NCI-H2081 (cell line): ENCODE results near the gene CPT1B.
"Not testable (repeated sequence)": the region's sequence is repeated elsewhere in the genome, so short reads cannot be mapped to it uniquely, and the experiment has no call there.

Experiments used
- DNase-seq, 2 experiments: peaks; one replicate each; lab custom pipeline; 2025; lab: John Stamatoyannopoulos, UW

Gene CPT1B

DNA sequence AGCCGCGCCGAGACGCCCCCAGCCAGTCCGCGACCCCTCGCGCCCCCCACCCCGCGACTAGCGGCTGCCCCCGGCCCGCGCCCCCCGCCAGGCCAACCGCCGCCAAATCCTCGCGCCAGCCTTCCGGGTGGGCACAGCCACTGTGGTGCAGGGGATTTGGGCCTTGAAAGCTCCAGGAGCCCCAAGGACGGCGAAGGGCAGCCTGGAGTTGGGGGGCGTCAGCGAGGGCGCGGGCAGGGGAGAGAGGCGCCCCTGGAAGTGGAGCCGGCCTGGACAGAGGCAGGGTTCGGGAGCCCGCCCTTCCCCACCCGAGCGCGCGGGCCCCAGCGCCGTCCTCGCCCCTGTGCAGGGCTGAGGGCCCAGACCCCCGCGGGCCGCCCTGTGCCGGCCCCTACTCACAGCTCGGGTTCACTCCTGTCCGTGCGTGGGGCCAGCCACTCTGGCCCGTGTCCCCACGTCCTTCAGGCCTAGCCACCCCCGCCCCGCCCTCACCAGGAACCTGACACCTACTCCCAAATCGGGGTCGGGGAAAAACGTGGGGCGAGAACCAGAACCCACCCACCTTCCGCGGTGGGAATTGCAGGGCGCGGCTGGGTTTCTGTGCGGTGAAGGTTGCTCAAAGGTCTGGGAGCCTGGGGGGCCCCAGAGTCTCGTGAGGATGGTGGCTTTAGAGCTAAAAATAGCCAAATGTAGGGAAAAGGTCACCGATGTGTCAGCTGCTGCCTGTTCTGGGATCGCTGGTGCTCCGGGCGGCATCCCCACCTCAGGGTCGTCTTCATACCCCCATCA lies at the start of gene CPT1B:
Gene CPT1B (minus strand): TSS at position 441 of the 789 bp plus-strand sequence. CDS start 512 bp downstream, outside the sequence.
- no peak for DNase-seq

DNA sequence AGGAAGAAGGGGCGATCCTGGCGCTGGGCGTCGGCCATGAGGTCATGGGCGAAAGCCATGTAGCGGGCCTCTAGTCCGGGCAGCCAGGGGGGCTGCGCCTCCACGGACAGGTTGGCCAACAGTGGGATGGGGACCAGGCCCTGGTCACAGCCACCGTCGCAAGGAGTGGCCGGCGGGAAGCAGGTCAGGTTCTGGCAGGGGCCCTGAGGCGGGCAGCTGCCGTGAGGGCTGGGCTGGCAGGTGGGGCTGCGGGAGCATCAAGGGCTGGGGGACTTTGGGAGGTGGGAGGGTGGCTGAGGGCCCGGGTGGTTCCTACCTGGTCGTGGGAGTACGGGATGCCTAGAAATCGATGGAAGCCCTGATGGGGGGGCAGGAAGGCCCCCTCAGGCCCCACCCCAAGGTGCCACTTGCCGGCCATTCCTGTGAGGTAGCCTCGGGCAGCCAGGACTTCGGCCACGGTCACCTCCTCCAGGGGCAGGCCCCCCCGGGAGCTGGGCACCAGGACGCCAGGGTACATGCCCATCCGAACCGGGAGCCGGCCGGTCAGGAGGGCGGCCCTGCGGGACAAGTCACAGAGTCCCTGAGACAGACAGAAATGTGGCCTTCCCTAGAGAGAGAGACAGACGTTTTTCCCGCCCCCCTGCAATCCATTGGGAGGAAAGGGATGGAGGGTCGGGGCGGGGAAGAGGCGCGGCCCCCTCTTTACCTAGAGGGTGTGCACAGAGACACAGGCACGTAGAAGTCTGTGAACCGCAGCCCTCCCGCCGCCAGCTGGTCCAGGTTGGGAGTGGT lies 48.8 kb upstream of the CPT1B start:
- DNase-seq = no peak

DNA sequence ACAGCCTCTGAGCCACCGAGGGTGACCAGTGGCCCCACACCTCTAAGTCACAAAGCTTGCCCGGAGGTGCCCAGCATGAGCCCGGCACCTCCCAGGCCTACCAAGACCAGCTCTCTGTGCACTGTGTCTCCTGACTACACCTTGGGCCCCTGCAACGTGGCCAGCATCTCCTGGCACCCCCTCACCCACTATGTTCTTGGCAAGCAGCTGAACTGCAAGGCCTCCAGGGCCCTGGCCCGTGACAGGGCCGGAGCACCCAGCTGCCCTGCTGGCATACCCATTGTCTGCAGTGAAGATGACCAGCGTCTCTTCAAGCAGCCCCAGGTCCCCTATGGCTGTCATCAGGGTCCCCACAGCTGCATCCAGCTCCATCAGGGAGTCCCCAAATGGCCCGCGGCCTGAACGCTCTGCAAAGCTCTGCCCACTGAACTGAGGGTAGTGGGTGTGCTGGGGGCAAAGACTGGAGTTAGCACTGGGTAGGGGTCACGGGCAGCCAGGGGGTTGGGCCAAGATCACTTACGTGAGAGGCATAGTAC lies 48.2 kb upstream of the CPT1B start:
- DNase-seq = no peak

- DNase-seq = no peak
Observed at GRCh38 chr22:50625568-50626313, 47.5 kb upstream of the CPT1B start.

GRCh38 chr22:50625131-50625567 lies 46.9 kb upstream of the CPT1B start:
- DNase-seq = no peak

GRCh38 chr22:50624347-50625130 lies 46.3 kb upstream of the CPT1B start:
- no peak for DNase-seq

DNA sequence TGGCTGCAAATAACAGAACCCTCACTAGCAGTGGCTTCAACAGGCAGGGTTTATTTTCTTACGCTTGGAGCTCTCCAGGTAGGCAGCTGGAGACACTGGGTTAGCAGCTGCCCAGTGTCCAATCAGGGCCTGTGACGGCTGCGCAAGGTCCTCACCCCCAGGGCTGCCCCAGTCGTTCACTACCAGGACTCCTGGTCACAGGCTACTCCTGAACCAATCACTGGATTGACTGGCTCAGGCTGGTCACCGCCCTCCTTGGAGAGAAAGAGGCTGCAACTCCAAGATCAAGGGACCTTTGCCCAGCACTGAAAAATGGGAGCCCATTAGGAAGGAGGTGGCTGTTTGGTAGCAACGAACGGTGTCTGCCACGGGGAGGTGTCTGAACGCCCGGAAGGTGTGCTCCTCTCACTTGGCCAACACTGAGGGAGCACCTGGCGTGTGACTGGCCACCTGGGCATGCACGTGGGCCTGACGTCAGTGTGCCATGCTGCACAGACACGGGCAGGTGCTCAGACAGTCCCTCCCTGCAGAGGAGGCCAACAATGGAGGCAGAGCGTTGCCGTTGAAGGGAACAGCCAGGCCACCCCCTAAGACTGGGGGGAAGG lies 44.6 kb upstream of the CPT1B start:
- DNase-seq = peak; percentile 76 to 85

DNA sequence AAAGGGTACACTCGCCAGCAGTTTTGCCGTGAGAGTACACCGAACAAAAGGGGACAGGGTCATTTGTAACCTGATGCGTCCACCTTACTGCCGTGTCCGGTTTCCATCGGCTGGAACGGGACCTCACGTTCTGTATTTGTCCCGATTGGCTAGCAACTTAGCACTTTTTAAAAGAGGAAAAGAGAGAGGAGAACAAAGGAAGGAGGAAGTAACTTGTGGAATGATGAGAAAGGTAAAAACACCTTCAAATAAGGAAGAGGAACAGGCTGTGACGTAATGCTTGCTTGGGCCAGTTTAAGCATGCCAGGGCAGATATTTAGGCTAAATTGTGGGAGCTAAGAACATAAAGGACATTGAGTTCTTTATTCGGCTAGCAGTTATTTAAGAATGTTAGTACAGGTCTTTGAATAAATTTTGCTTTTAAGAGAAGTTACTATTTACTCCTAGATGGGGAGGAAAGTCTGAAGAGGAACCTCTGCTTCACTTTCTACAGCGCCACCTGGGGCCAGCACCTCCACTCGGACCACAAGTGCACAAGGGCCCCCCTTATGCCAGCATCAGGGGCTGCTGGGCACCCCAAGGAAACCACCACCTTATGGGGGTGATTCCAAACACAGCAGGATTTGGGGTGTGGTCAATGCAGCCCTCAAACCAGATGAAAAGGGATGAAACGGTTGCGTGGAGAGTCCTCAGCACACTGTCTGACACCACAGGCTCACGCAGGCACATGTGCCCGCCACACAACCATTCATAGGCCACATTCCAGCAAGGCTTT lies 43.9 kb upstream of the CPT1B start:
- no peak for DNase-seq

DNA sequence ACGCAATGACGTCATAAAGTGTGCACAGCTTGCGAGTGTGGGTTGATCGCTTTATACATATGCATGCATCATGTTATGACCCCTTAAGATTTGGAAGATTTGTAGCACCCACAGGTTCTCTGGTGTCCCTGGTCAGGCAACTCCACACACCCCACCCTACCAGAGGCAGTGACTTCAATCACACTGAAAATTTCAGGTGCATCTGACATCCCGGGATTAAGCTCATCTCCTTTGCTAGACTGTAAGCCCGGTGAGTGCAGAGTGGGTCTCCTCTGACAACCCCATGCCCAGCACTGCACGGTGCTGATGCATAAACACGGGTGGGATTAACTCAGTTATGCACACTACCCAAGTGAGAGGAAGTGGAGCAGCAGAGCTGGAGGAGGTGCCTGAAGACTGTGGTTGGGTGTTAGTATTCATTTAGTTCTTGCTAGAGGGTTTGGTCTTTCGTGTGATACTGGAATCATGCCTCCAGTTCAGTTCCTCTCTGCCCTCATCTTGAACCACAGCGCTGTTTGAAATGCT lies 43.2 kb upstream of the CPT1B start:
- DNase-seq = no peak

- DNase-seq = peak in 1 of 2 experiments; percentile 77
Observed at GRCh38 chr22:50620593-50621355, 42.5 kb upstream of the CPT1B start.

DNA sequence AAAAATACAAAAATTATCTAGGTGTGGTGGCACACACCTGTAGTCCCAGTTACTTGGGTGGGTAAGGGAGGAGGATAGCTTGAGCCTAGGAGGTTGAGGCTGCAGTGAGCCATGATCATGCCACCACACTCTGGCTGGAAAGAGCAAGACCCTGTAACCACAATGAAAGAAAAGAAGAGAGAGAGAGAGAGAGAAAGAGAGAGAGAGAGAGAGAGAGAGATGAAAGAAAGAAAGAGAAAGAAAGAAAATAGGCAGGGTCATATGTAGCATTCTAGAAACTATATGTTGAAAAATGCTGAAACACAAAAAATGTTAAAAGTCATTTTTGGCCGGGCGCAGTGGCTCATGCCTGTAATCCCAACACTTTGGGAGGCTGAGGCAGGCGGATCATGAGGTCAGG lies 36.1 kb upstream of the CPT1B start:
- DNase-seq = not testable (repeated sequence)

DNA sequence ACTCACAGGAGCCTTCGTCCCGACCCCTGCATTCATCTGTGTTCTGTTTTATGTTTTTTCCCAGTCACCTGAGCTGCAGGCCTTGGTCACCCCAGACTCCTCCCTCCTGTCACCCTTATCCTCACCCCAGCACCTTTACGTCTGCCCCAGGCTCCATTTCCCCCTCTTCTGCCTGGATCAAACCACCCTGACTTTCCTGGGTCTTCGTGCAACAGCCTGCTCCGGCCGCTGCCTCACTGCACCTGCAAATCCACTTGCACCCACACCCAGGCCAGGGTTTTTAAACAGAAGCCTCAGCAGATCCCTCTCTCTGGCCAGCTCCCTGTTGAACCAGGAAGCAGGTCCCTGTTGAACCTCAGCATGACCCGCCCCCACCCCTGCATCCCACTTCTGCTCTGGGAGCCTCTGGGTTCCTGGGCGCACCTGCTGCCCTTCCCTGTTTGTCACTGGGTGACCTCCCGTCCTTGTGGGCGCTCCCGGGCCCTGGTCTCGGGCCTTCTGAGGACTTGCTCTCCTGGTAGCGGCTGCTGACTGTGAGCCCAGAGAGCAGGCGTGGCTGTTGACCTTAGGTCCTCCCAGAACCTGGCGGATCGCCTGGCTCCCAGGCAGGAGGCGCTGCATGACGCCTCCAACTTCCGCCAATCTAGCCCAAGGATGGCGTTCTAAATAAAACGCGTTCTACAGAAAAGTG lies 35.2 kb upstream of the CPT1B start:
- peak; percentile 39 to 75 for DNase-seq

DNA sequence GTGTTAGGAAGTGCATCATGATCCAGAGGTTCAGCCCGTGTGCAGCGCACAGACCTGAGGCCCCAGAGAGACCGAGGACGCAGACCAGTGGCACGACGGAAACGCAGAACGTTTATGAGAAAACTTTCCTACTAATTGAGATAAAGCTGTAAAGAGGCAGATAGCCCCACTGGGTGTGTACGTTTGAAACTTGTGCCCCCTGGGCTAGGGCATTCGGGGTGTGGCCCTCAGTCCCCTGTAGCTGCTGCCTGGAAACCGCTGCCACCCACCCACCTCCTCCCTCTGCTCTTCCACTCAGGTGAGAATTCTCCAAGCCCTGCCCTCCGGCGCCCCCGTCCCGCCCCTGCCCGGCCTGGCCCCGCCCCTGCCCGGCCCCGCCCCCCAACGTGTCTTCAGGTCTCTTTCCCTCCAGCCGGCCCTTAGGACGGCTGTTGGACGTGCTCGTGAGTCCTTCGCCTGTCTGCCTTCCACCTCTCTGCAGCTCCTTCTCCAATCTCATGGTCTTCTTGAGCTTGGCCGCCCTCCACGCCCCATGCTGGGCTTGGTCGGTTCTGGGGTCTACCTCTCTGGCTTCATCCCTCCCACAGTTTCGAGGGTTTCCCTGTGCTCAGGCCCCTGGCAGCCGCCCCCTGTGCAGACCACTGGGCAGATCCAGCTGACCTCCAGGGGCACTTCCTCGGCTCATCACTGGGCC lies 34.4 kb upstream of the CPT1B start:
- no peak for DNase-seq

- no peak for DNase-seq
Observed at GRCh38 chr22:50612168-50612527, 33.9 kb upstream of the CPT1B start.

GRCh38 chr22:50611341-50612060 lies 33.3 kb upstream of the CPT1B start:
- no peak for DNase-seq

DNA sequence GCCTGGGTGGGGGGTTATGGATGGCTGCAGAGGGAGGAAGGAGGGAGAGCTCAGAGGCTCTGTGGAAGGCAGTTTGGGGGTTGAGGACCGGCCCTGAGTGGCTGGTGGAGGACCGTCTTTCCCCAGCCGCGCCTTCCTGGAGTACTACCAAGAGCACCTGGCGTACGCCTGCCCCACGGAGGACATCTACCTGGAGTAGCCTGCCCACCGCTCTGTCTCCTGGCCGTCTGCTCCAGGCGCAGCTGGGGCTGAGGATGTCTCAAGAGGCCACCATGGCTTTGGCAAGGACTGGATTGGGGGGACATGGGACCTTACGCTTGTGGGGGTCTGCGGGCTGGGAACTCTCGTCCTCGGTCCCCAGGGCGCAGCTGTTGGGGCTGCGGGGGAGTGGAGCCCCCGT lies 32.4 kb upstream of the CPT1B start:
- DNase-seq = no peak

- DNase-seq = no peak
Observed at GRCh38 chr22:50610041-50610451, 31.8 kb upstream of the CPT1B start.
